ENCODE measurements around the gene CHN2. TPM values are rescaled to one million over a fixed set of nuclear protein-coding genes. Genes with fewer than 3 reads are reported as not detected.

CHN2 gene
- total RNA-seq, 6 donors from 2014 or later = 6.2 to 13.7 (median 11.2) TPM

- DNase-seq (no peak), ATAC-seq (ENCODE audit: low FRiP score in 2 of 2) (no peak)
- no peak overlapping the region for H3K4me3 ChIP-seq
- H3K27me3 ChIP-seq = no peaks in the 10 kb centered on the region
- 77 to 78% methylated on average over 3 of the region's 3 CpGs for WGBS, 2 donors
- H3K9me3 ChIP-seq = no peaks in the 10 kb centered on the region
- TF ChIP-seq EP300 (IDR thresholded peaks at IDR 0.05) = no peak
- no peaks in the 10 kb centered on the region for H3K36me3 ChIP-seq
- H3K27ac ChIP-seq = no peak overlapping the region
- H3K4me1 ChIP-seq = no peaks in the 10 kb centered on the region
These were observed 270.2 kb downstream of the CHN2 start for GRCh38 chr7:29464753-29465152.

GRCh38 chr7:29467193-29467926 lies 272.8 kb downstream of the CHN2 start:
- Histone ChIP-seq H3K27ac (no peak overlapping the region), H3K4me3 (no peak overlapping the region), H3K27me3 (no peaks in the 10 kb centered on the region), H3K4me1 (no peaks in the 10 kb centered on the region), H3K9me3 (no peaks in the 10 kb centered on the region), H3K36me3 (no peaks in the 10 kb centered on the region)
- no peak for ATAC-seq (ENCODE audit: low FRiP score in 2 of 2)
- TF ChIP-seq EP300 (IDR thresholded peaks at IDR 0.05) (no peak), CTCF (IDR thresholded peaks at IDR 0.05) (no peak), POLR2AphosphoS5 (IDR thresholded peaks at IDR 0.05) (no peak), POLR2A (IDR thresholded peaks at IDR 0.05) (no peak)
- no peak for DNase-seq
- WGBS, 2 donors = 84 to 85% methylated on average over 5 of the region's 5 CpGs

- H3K4me3 ChIP-seq = no peak overlapping the region
- TF ChIP-seq POLR2AphosphoS5 (IDR thresholded peaks at IDR 0.05) = no peak
- TF ChIP-seq POLR2A (IDR thresholded peaks at IDR 0.05) = no peak
- TF ChIP-seq EP300 (IDR thresholded peaks at IDR 0.05) = no peak
- no peak for TF ChIP-seq CTCF (IDR thresholded peaks at IDR 0.05)
- DNase-seq = no peak
- no peaks in the 10 kb centered on the region for H3K9me3 ChIP-seq
- H3K27me3 ChIP-seq = no peaks in the 10 kb centered on the region
- H3K27ac ChIP-seq = no peak overlapping the region
- 78 to 89% methylated on average over 2 of the region's 2 CpGs for WGBS, 2 donors
- no peak for ATAC-seq (ENCODE audit: low FRiP score in 2 of 2)
- H3K36me3 ChIP-seq = no peaks in the 10 kb centered on the region
- no peaks in the 10 kb centered on the region for H3K4me1 ChIP-seq
These were observed 273.6 kb downstream of the CHN2 start for GRCh38 chr7:29468196-29468595.

- no peak overlapping the region for H3K27ac ChIP-seq
- ATAC-seq (ENCODE audit: low FRiP score in 2 of 2) = no peak
- no peak for DNase-seq
- WGBS, 2 donors = 93 to 94% methylated on average over 3 of the region's 3 CpGs
- no peaks in the 10 kb centered on the region for H3K27me3 ChIP-seq
- no peaks in the 10 kb centered on the region for H3K9me3 ChIP-seq
- no peaks in the 10 kb centered on the region for H3K4me1 ChIP-seq
- H3K4me3 ChIP-seq = no peak overlapping the region
- no peak for TF ChIP-seq POLR2A (IDR thresholded peaks at IDR 0.05)
- TF ChIP-seq CTCF (IDR thresholded peaks at IDR 0.05) = no peak
- no peak for TF ChIP-seq EP300 (IDR thresholded peaks at IDR 0.05)
- TF ChIP-seq POLR2AphosphoS5 (IDR thresholded peaks at IDR 0.05) = no peak
- H3K36me3 ChIP-seq = no peaks in the 10 kb centered on the region
These were observed 274.7 kb downstream of the CHN2 start for GRCh38 chr7:29469281-29469680.

- no peak for DNase-seq
- no peak for ATAC-seq (ENCODE audit: low FRiP score in 2 of 2)
- 92 to 94% methylated on average over 3 of the region's 3 CpGs for WGBS, 2 donors
- Histone ChIP-seq H3K4me3 (no peak overlapping the region), H3K4me1 (no peaks in the 10 kb centered on the region), H3K27ac (no peak overlapping the region), H3K36me3 (no peaks in the 10 kb centered on the region), H3K27me3 (no peaks in the 10 kb centered on the region), H3K9me3 (no peaks in the 10 kb centered on the region)
- TF ChIP-seq POLR2A (IDR thresholded peaks at IDR 0.05) = no peak
- TF ChIP-seq EP300 (IDR thresholded peaks at IDR 0.05) = no peak
- TF ChIP-seq POLR2AphosphoS5 (IDR thresholded peaks at IDR 0.05) = no peak
- no peak for TF ChIP-seq CTCF (IDR thresholded peaks at IDR 0.05)
These were observed 275.5 kb downstream of the CHN2 start for GRCh38 chr7:29469976-29470557.

Measured in upper lobe of left lung (tissue), 6 donors.